ENCODE results near the gene HACE1. TPM values are rescaled to one million over a fixed set of nuclear protein-coding genes. Genes with fewer than 3 reads are reported as not detected.
A peak's percentile ranks its signal among the peaks of the same experiment; 100 is the strongest.

The HACE1 gene
- total RNA-seq, 1 experiment from 2014 or later = 4.3 TPM

- Histone ChIP-seq H3K27me3 (ENCODE audit: low read length) (no peaks in the 10 kb centered on the region), H4K20me1 (ENCODE audit: low read length) (no peaks in the 10 kb centered on the region), H3K9me3 (ENCODE audit: low read length) (no peaks in the 10 kb centered on the region), H3K9me2 (replicated peaks; ENCODE audit: low read length) (no peaks in the 10 kb centered on the region), H3K4me3 (ENCODE audit: low read length) (no peak overlapping the region), H3K27ac (ENCODE audit: low read length) (no peak overlapping the region), H3K9ac (ENCODE audit: low read length) (no peak overlapping the region), H2AFZ (ENCODE audit: low read length) (no peak overlapping the region), H3K4me1 (ENCODE audit: insufficient read depth, low read length) (no peaks in the 10 kb centered on the region), H3F3A (ENCODE audit: low read length, unreplicated experiment) (no peaks in the 10 kb centered on the region), H3K79me2 (ENCODE audit: low read length) (no peaks in the 10 kb centered on the region), H3K36me3 (ENCODE audit: low read depth, low read length) (no peaks in the 10 kb centered on the region), H3K4me2 (ENCODE audit: low read length) (no peak overlapping the region)
- no peak for TF ChIP-seq EZH2 (IDR thresholded peaks at IDR 0.05; ENCODE audit: low read length, unreplicated experiment)
- no peak for TF ChIP-seq EZH2phosphoT487 (IDR thresholded peaks at IDR 0.05; ENCODE audit: borderline replicate concordance, low read length)
- TF ChIP-seq, protein P1, sequence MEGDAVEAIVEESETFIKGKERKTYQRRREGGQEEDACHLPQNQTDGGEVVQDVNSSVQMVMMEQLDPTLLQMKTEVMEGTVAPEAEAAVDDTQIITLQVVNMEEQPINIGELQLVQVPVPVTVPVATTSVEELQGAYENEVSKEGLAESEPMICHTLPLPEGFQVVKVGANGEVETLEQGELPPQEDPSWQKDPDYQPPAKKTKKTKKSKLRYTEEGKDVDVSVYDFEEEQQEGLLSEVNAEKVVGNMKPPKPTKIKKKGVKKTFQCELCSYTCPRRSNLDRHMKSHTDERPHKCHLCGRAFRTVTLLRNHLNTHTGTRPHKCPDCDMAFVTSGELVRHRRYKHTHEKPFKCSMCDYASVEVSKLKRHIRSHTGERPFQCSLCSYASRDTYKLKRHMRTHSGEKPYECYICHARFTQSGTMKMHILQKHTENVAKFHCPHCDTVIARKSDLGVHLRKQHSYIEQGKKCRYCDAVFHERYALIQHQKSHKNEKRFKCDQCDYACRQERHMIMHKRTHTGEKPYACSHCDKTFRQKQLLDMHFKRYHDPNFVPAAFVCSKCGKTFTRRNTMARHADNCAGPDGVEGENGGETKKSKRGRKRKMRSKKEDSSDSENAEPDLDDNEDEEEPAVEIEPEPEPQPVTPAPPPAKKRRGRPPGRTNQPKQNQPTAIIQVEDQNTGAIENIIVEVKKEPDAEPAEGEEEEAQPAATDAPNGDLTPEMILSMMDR (conservative IDR thresholded peaks at IDR 0.05; ENCODE audit: low read depth, low read length) = no peak
- intact Hi-C loops (cut with micrococcal nuclease) = no loop called here
- ChIA-PET CTCF (no interaction called here), POLR2A (ENCODE audit: unreplicated experiment) (no interaction called here)
- peak; percentile 15 for DNase-seq
- ATAC-seq = no peak
- BruUV-seq (replicated peaks) = no TSS peak
Observed at GRCh38 chr6:104689551-104690205, 170.0 kb downstream of the HACE1 start.

GRCh38 chr6:104688283-104688969, 171.3 kb downstream of the HACE1 start:
- no TSS peak for BruUV-seq (replicated peaks)
- Histone ChIP-seq H3K9me2 (replicated peaks; ENCODE audit: low read length) (no peaks in the 10 kb centered on the region), H2AFZ (ENCODE audit: low read length) (no peak overlapping the region), H3K9ac (ENCODE audit: low read length) (no peak overlapping the region), H3K27ac (ENCODE audit: low read length) (no peak overlapping the region), H3K4me3 (ENCODE audit: low read length) (no peak overlapping the region), H3K36me3 (ENCODE audit: low read depth, low read length) (no peaks in the 10 kb centered on the region), H3K27me3 (ENCODE audit: low read length) (no peaks in the 10 kb centered on the region), H3K79me2 (ENCODE audit: low read length) (no peaks in the 10 kb centered on the region), H3K4me1 (ENCODE audit: insufficient read depth, low read length) (0 out of 2 replicates have a peak, but pooled peaks cover under 1% of the 10 kb centered on the region), H3K9me3 (ENCODE audit: low read length) (no peaks in the 10 kb centered on the region), H3K4me2 (ENCODE audit: low read length) (no peak overlapping the region), H4K20me1 (ENCODE audit: low read length) (no peaks in the 10 kb centered on the region), H3F3A (ENCODE audit: low read length, unreplicated experiment) (no peaks in the 10 kb centered on the region)
- intact Hi-C loops (cut with micrococcal nuclease) = no loop called here
- POLR2A ChIA-PET (ENCODE audit: unreplicated experiment) = interaction anchor here (0.6 kb wide), 1 partner anchor 512 kb away, joined by 3 read pairs; no protein-coding TSS in a partner anchor
- no peak for DNase-seq
- TF ChIP-seq, protein P1 (conservative IDR thresholded peaks at IDR 0.05; ENCODE audit: low read depth, low read length) = no peak
- TF ChIP-seq EZH2 (IDR thresholded peaks at IDR 0.05; ENCODE audit: low read length, unreplicated experiment) (no peak), EZH2phosphoT487 (IDR thresholded peaks at IDR 0.05; ENCODE audit: borderline replicate concordance, low read length) (no peak)
- CTCF ChIA-PET = no interaction called here
- no peak for ATAC-seq

Measured in PC-3 (cell line).